ENCODE results near the gene TMEM175. TPM values are rescaled to one million over a fixed set of nuclear protein-coding genes. Genes with fewer than 3 reads are reported as not detected.

TMEM175 gene
- total RNA-seq, 2 experiments from 2014 or later: 12.5 to 33.1 TPM

DNA sequence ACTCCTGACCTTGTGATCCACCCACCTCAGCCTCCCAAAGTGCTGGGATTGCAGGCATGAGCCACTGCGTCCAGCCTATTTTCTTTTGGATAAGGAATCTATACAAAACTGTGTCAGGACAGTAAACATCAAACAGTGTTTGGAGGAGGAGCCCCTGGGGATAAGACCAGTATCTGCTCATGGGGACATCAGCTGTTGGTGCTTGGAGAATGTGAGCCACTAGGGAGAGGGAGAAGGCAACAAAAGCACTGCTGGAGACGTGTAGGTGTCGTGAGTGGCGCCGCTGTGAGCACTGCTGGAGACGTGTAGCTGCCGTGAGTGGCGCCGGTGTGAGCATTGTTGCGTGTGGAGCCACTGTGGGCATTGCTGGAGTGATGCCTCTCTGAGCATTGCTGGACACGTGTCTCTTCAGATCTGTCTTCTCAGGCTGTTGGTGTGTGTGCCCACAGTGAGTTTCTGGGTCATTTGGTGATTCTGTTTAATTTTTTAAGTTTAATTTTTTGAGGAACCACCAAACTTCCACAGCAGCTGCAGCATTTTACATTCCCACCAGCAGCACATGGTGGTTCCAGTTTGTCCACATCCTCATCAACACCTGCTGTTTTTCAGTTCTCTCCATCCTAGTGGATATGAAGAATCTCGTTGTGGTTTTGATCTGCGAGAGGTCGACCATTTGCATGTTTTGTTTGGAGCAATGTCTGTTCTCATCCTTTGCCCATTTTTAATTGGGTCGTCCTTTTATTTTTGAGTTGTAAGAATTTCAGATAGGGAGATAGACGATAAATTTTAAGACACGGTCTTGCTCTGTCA lies 22.2 kb downstream of the TMEM175 start:
- no peak overlapping the region for H3K27ac ChIP-seq (ENCODE audit: low read depth, low read length, poor library complexity, severe bottlenecking)
- H3K4me3 ChIP-seq (ENCODE audit: low read depth, low read length, poor library complexity, severe bottlenecking): no peak overlapping the region
- H3K79me2 ChIP-seq (ENCODE audit: insufficient read depth, low read depth, low read length): no peaks in the 10 kb centered on the region
- H3K4me2 ChIP-seq (ENCODE audit: low read length): no peak overlapping the region
- H3K9me3 ChIP-seq (ENCODE audit: low read length): no peaks in the 10 kb centered on the region
- TF ChIP-seq, protein P1, sequence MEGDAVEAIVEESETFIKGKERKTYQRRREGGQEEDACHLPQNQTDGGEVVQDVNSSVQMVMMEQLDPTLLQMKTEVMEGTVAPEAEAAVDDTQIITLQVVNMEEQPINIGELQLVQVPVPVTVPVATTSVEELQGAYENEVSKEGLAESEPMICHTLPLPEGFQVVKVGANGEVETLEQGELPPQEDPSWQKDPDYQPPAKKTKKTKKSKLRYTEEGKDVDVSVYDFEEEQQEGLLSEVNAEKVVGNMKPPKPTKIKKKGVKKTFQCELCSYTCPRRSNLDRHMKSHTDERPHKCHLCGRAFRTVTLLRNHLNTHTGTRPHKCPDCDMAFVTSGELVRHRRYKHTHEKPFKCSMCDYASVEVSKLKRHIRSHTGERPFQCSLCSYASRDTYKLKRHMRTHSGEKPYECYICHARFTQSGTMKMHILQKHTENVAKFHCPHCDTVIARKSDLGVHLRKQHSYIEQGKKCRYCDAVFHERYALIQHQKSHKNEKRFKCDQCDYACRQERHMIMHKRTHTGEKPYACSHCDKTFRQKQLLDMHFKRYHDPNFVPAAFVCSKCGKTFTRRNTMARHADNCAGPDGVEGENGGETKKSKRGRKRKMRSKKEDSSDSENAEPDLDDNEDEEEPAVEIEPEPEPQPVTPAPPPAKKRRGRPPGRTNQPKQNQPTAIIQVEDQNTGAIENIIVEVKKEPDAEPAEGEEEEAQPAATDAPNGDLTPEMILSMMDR (conservative IDR thresholded peaks at IDR 0.05; ENCODE audit: low read length): no peak
- no peak for TF ChIP-seq EZH2phosphoT487 (IDR thresholded peaks at IDR 0.05; ENCODE audit: borderline replicate concordance, low read depth, low read length)
- POLR2A ChIA-PET: interaction anchor here (0.6 kb wide), 1 partner anchor 19 kb away, joined by 3 read pairs; no protein-coding TSS in a partner anchor
- no peak overlapping the region for H2AFZ ChIP-seq (ENCODE audit: low read length)
- no peak for DNase-seq (ENCODE audit: low spot score)
- no peaks in the 10 kb centered on the region for H3K9me2 ChIP-seq (ENCODE audit: insufficient read depth, low read length)
- H4K20me1 ChIP-seq (ENCODE audit: insufficient read depth, low read length): no peaks in the 10 kb centered on the region
- H3K36me3 ChIP-seq (ENCODE audit: insufficient read depth, low read length): no peaks in the 10 kb centered on the region
- H3K4me1 ChIP-seq (ENCODE audit: insufficient read depth, low read length, poor library complexity, severe bottlenecking): no peaks in the 10 kb centered on the region
- CTCF ChIA-PET (ENCODE audit: unreplicated experiment): no interaction called here
- intact Hi-C loops (cut with micrococcal nuclease; ENCODE audit: unreplicated experiment): no loop called here
- no TSS peak for BruUV-seq (replicated peaks)

GRCh38 chr4:955161-955921 lies 23.1 kb downstream of the TMEM175 start:
- no peak for DNase-seq (ENCODE audit: low spot score)
- H3K4me3 ChIP-seq (ENCODE audit: low read depth, low read length, poor library complexity, severe bottlenecking): no peak overlapping the region
- intact Hi-C loops (cut with micrococcal nuclease; ENCODE audit: unreplicated experiment): no loop called here
- no peaks in the 10 kb centered on the region for H4K20me1 ChIP-seq (ENCODE audit: insufficient read depth, low read length)
- no peaks in the 10 kb centered on the region for H3K9me3 ChIP-seq (ENCODE audit: low read length)
- no peak for TF ChIP-seq EZH2phosphoT487 (IDR thresholded peaks at IDR 0.05; ENCODE audit: borderline replicate concordance, low read depth, low read length)
- no peaks in the 10 kb centered on the region for H3K4me1 ChIP-seq (ENCODE audit: insufficient read depth, low read length, poor library complexity, severe bottlenecking)
- no peaks in the 10 kb centered on the region for H3K36me3 ChIP-seq (ENCODE audit: insufficient read depth, low read length)
- CTCF ChIA-PET (ENCODE audit: unreplicated experiment): no interaction called here
- H3K79me2 ChIP-seq (ENCODE audit: insufficient read depth, low read depth, low read length): no peaks in the 10 kb centered on the region
- H3K4me2 ChIP-seq (ENCODE audit: low read length): no peak overlapping the region
- no TSS peak for BruUV-seq (replicated peaks)
- H2AFZ ChIP-seq (ENCODE audit: low read length): no peak overlapping the region
- POLR2A ChIA-PET: no interaction called here
- H3K27ac ChIP-seq (ENCODE audit: low read depth, low read length, poor library complexity, severe bottlenecking): no peak overlapping the region
- H3K9me2 ChIP-seq (ENCODE audit: insufficient read depth, low read length): no peaks in the 10 kb centered on the region

GRCh38 chr4:955931-956381 lies 23.7 kb downstream of the TMEM175 start:
- Histone ChIP-seq H2AFZ (ENCODE audit: low read length) (no peak overlapping the region), H3K79me2 (ENCODE audit: insufficient read depth, low read depth, low read length) (no peaks in the 10 kb centered on the region), H3K9me2 (ENCODE audit: insufficient read depth, low read length) (no peaks in the 10 kb centered on the region), H4K20me1 (ENCODE audit: insufficient read depth, low read length) (no peaks in the 10 kb centered on the region), H3K9me3 (ENCODE audit: low read length) (no peaks in the 10 kb centered on the region), H3K36me3 (ENCODE audit: insufficient read depth, low read length) (no peaks in the 10 kb centered on the region), H3K4me2 (ENCODE audit: low read length) (no peak overlapping the region), H3K4me3 (ENCODE audit: low read depth, low read length, poor library complexity, severe bottlenecking) (no peak overlapping the region), H3K4me1 (ENCODE audit: insufficient read depth, low read length, poor library complexity, severe bottlenecking) (no peaks in the 10 kb centered on the region), H3K27ac (ENCODE audit: low read depth, low read length, poor library complexity, severe bottlenecking) (no peak overlapping the region)
- DNase-seq (ENCODE audit: low spot score): no peak
- no TSS peak for BruUV-seq (replicated peaks)
- intact Hi-C loops (cut with micrococcal nuclease; ENCODE audit: unreplicated experiment): no loop called here
- CTCF ChIA-PET (ENCODE audit: unreplicated experiment): no interaction called here
- POLR2A ChIA-PET: no interaction called here
- TF ChIP-seq EZH2phosphoT487 (IDR thresholded peaks at IDR 0.05; ENCODE audit: borderline replicate concordance, low read depth, low read length): no peak
- TF ChIP-seq, protein P1 (conservative IDR thresholded peaks at IDR 0.05; ENCODE audit: low read length): no peak

Data from OCI-LY7 (cell line).